Measurements from ENCODE around the gene ZEB2.

The ZEB2 gene

GRCh38 chr2:144429396-144430112 lies 90.4 kb downstream of the ZEB2 start:
- no peak overlapping the region for H3K4me3 ChIP-seq (ENCODE audit: low read length)
- H3K9me3 ChIP-seq (replicated peaks; ENCODE audit: low read length): no peaks in the 10 kb centered on the region
- peaks cover 36% of the 10 kb centered on the region for H3K4me1 ChIP-seq (ENCODE audit: control insufficient read depth, insufficient read depth, low read length)
- H3K27me3 ChIP-seq (ENCODE audit: control insufficient read depth, insufficient read depth, low read length): no peaks in the 10 kb centered on the region
- no peak overlapping the region for H3K4me2 ChIP-seq (ENCODE audit: low read length)
- H3K36me3 ChIP-seq (ENCODE audit: insufficient read depth, low read length): peaks cover 18% of the 10 kb centered on the region
- no peak overlapping the region for H3K9ac ChIP-seq (ENCODE audit: low read depth, low read length)

GRCh38 chr2:144426981-144427479 lies 92.9 kb downstream of the ZEB2 start:
- H3K4me1 ChIP-seq (ENCODE audit: control insufficient read depth, insufficient read depth, low read length): peaks cover 36% of the 10 kb centered on the region
- H3K27me3 ChIP-seq (ENCODE audit: control insufficient read depth, insufficient read depth, low read length): no peaks in the 10 kb centered on the region
- H3K4me3 ChIP-seq (ENCODE audit: low read length): no peak overlapping the region
- H3K36me3 ChIP-seq (ENCODE audit: insufficient read depth, low read length): peaks cover 26% of the 10 kb centered on the region
- peak overlapping the region; percentile 48 for H3K4me2 ChIP-seq (ENCODE audit: low read length)
- H3K9me3 ChIP-seq (replicated peaks; ENCODE audit: low read length): no peaks in the 10 kb centered on the region
- H3K9ac ChIP-seq (ENCODE audit: low read depth, low read length): peak overlapping the region; percentile 15

GRCh38 chr2:144426355-144426754 lies 93.6 kb downstream of the ZEB2 start:
- H3K36me3 ChIP-seq (ENCODE audit: insufficient read depth, low read length): peaks cover 28% of the 10 kb centered on the region
- H3K9ac ChIP-seq (ENCODE audit: low read depth, low read length): peak overlapping the region; percentile 15
- H3K9me3 ChIP-seq (replicated peaks; ENCODE audit: low read length): no peaks in the 10 kb centered on the region
- H3K27me3 ChIP-seq (ENCODE audit: control insufficient read depth, insufficient read depth, low read length): no peaks in the 10 kb centered on the region
- no peak overlapping the region for H3K4me3 ChIP-seq (ENCODE audit: low read length)
- H3K4me2 ChIP-seq (ENCODE audit: low read length): peak overlapping the region; percentile 48
- peaks cover 31% of the 10 kb centered on the region for H3K4me1 ChIP-seq (ENCODE audit: control insufficient read depth, insufficient read depth, low read length)

GRCh38 chr2:144424559-144425240 lies 95.2 kb downstream of the ZEB2 start:
- H3K4me2 ChIP-seq (ENCODE audit: low read length): no peak overlapping the region
- H3K27me3 ChIP-seq (ENCODE audit: control insufficient read depth, insufficient read depth, low read length): no peaks in the 10 kb centered on the region
- H3K4me1 ChIP-seq (ENCODE audit: control insufficient read depth, insufficient read depth, low read length): peaks cover 17% of the 10 kb centered on the region
- no peaks in the 10 kb centered on the region for H3K9me3 ChIP-seq (replicated peaks; ENCODE audit: low read length)
- no peak overlapping the region for H3K9ac ChIP-seq (ENCODE audit: low read depth, low read length)
- no peak overlapping the region for H3K4me3 ChIP-seq (ENCODE audit: low read length)
- peaks cover 38% of the 10 kb centered on the region for H3K36me3 ChIP-seq (ENCODE audit: insufficient read depth, low read length)

- H3K4me1 ChIP-seq (ENCODE audit: control insufficient read depth, insufficient read depth, low read length): peaks cover 8% of the 10 kb centered on the region
- H3K27me3 ChIP-seq (ENCODE audit: control insufficient read depth, insufficient read depth, low read length): no peaks in the 10 kb centered on the region
- H3K9me3 ChIP-seq (replicated peaks; ENCODE audit: low read length): no peaks in the 10 kb centered on the region
- H3K4me3 ChIP-seq (ENCODE audit: low read length): no peak overlapping the region
- H3K9ac ChIP-seq (ENCODE audit: low read depth, low read length): no peak overlapping the region
- H3K4me2 ChIP-seq (ENCODE audit: low read length): no peak overlapping the region
- peaks cover 39% of the 10 kb centered on the region for H3K36me3 ChIP-seq (ENCODE audit: insufficient read depth, low read length)
Observed at GRCh38 chr2:144421606-144422510, 98.1 kb downstream of the ZEB2 start.

GRCh38 chr2:144419218-144419617 lies 100.7 kb downstream of the ZEB2 start:
- no peak overlapping the region for H3K4me2 ChIP-seq (ENCODE audit: low read length)
- no peaks in the 10 kb centered on the region for H3K9me3 ChIP-seq (replicated peaks; ENCODE audit: low read length)
- H3K9ac ChIP-seq (ENCODE audit: low read depth, low read length): no peak overlapping the region
- H3K36me3 ChIP-seq (ENCODE audit: insufficient read depth, low read length): peaks cover 47% of the 10 kb centered on the region
- no peaks in the 10 kb centered on the region for H3K27me3 ChIP-seq (ENCODE audit: control insufficient read depth, insufficient read depth, low read length)
- peaks cover 13% of the 10 kb centered on the region for H3K4me1 ChIP-seq (ENCODE audit: control insufficient read depth, insufficient read depth, low read length)
- no peak overlapping the region for H3K4me3 ChIP-seq (ENCODE audit: low read length)

- Histone ChIP-seq H3K4me1 (ENCODE audit: control insufficient read depth, insufficient read depth, low read length) (peaks cover 32% of the 10 kb centered on the region), H3K9ac (ENCODE audit: low read depth, low read length) (no peak overlapping the region), H3K9me3 (replicated peaks; ENCODE audit: low read length) (no peaks in the 10 kb centered on the region), H3K36me3 (ENCODE audit: insufficient read depth, low read length) (peaks cover 34% of the 10 kb centered on the region), H3K4me3 (ENCODE audit: low read length) (no peak overlapping the region), H3K27me3 (ENCODE audit: control insufficient read depth, insufficient read depth, low read length) (no peaks in the 10 kb centered on the region), H3K4me2 (ENCODE audit: low read length) (no peak overlapping the region)
Observed at GRCh38 chr2:144415386-144415785, 104.5 kb downstream of the ZEB2 start.

- no peaks in the 10 kb centered on the region for H3K27me3 ChIP-seq (ENCODE audit: control insufficient read depth, insufficient read depth, low read length)
- H3K9me3 ChIP-seq (replicated peaks; ENCODE audit: low read length): no peaks in the 10 kb centered on the region
- peak overlapping the region; percentile 29 for H3K9ac ChIP-seq (ENCODE audit: low read depth, low read length)
- H3K36me3 ChIP-seq (ENCODE audit: insufficient read depth, low read length): peaks cover 32% of the 10 kb centered on the region
- H3K4me3 ChIP-seq (ENCODE audit: low read length): no peak overlapping the region
- peak overlapping the region; percentile 35 for H3K4me2 ChIP-seq (ENCODE audit: low read length)
- H3K4me1 ChIP-seq (ENCODE audit: control insufficient read depth, insufficient read depth, low read length): peaks cover 32% of the 10 kb centered on the region
Observed at GRCh38 chr2:144414324-144414845, 105.5 kb downstream of the ZEB2 start.

GRCh38 chr2:144412709-144413108 lies 107.2 kb downstream of the ZEB2 start:
- Histone ChIP-seq H3K4me1 (ENCODE audit: control insufficient read depth, insufficient read depth, low read length) (peaks cover 32% of the 10 kb centered on the region), H3K4me2 (ENCODE audit: low read length) (no peak overlapping the region), H3K9me3 (replicated peaks; ENCODE audit: low read length) (no peaks in the 10 kb centered on the region), H3K27me3 (ENCODE audit: control insufficient read depth, insufficient read depth, low read length) (no peaks in the 10 kb centered on the region), H3K36me3 (ENCODE audit: insufficient read depth, low read length) (peaks cover 36% of the 10 kb centered on the region), H3K9ac (ENCODE audit: low read depth, low read length) (no peak overlapping the region), H3K4me3 (ENCODE audit: low read length) (no peak overlapping the region)

GRCh38 chr2:144411473-144411872 lies 108.4 kb downstream of the ZEB2 start:
- H3K4me1 ChIP-seq (ENCODE audit: control insufficient read depth, insufficient read depth, low read length): peaks cover 34% of the 10 kb centered on the region
- H3K4me2 ChIP-seq (ENCODE audit: low read length): no peak overlapping the region
- H3K36me3 ChIP-seq (ENCODE audit: insufficient read depth, low read length): peaks cover 24% of the 10 kb centered on the region
- H3K4me3 ChIP-seq (ENCODE audit: low read length): no peak overlapping the region
- no peaks in the 10 kb centered on the region for H3K9me3 ChIP-seq (replicated peaks; ENCODE audit: low read length)
- no peaks in the 10 kb centered on the region for H3K27me3 ChIP-seq (ENCODE audit: control insufficient read depth, insufficient read depth, low read length)
- H3K9ac ChIP-seq (ENCODE audit: low read depth, low read length): no peak overlapping the region

- peaks cover 12% of the 10 kb centered on the region for H3K36me3 ChIP-seq (ENCODE audit: insufficient read depth, low read length)
- no peak overlapping the region for H3K4me3 ChIP-seq (ENCODE audit: low read length)
- H3K4me1 ChIP-seq (ENCODE audit: control insufficient read depth, insufficient read depth, low read length): peaks cover 44% of the 10 kb centered on the region
Observed at GRCh38 chr2:144409241-144409640, 110.7 kb downstream of the ZEB2 start.

More at GRCh38 chr2:144409241-144409640, 110.7 kb downstream of the ZEB2 start:
- Histone ChIP-seq H3K4me2 (ENCODE audit: low read length) (no peak overlapping the region), H3K9ac (ENCODE audit: low read depth, low read length) (no peak overlapping the region), H3K9me3 (replicated peaks; ENCODE audit: low read length) (no peaks in the 10 kb centered on the region), H3K27me3 (ENCODE audit: control insufficient read depth, insufficient read depth, low read length) (no peaks in the 10 kb centered on the region)
